GM18508 (cell line): ENCODE results near the gene IGFL3.
"Not testable (repeated sequence)": the region's sequence is repeated elsewhere in the genome, so short reads cannot be mapped to it uniquely, and the experiment has no call there.

ENCODE experiments used
- ATAC-seq: cut with Tn5 transposase; IDR thresholded peaks from one replicate; pipeline ENCODE4 v1.9.1; 2021; ENCODE audit warnings: moderate number of reproducible peaks; ENCODE audit not compliant: insufficient read depth, unreplicated experiment

The IGFL3 gene

GRCh38 chr19:46124638-46125115 lies at the start of gene IGFL3:
IGFL3 (minus strand) TSS chr19:46124688; CDS start chr19:46124649, 39 bp downstream.
- no peak for ATAC-seq

- no peak for ATAC-seq
Measured at GRCh38 chr19:46173886-46174480, 49.5 kb upstream of the IGFL3 start.

- ATAC-seq: no peak
Measured at GRCh38 chr19:46162731-46163130, 38.2 kb upstream of the IGFL3 start.

- not testable (repeated sequence) for ATAC-seq
Measured at GRCh38 chr19:46161642-46162257, 37.3 kb upstream of the IGFL3 start.

GRCh38 chr19:46160233-46160775 lies 35.8 kb upstream of the IGFL3 start:
- ATAC-seq: no peak

GRCh38 chr19:46159418-46160232 lies 35.1 kb upstream of the IGFL3 start:
- no peak for ATAC-seq

- no peak for ATAC-seq
Measured at GRCh38 chr19:46155237-46155636, 30.7 kb upstream of the IGFL3 start.

- no peak for ATAC-seq
Measured at GRCh38 chr19:46150606-46151005, 26.1 kb upstream of the IGFL3 start.

GRCh38 chr19:46147791-46148288 lies 23.4 kb upstream of the IGFL3 start, which contains the start of gene IGFL2:
IGFL2 (plus strand) TSS chr19:46148238; CDS start chr19:46148279, 41 bp downstream.
- ATAC-seq: no peak

GRCh38 chr19:46147166-46147740 lies 22.8 kb upstream of the IGFL3 start:
- no peak for ATAC-seq

GRCh38 chr19:46144756-46145155 lies 20.3 kb upstream of the IGFL3 start:
- ATAC-seq: no peak

GRCh38 chr19:46142294-46142693 lies 17.8 kb upstream of the IGFL3 start:
- ATAC-seq: no peak

GRCh38 chr19:46141421-46141820 lies 16.9 kb upstream of the IGFL3 start:
- ATAC-seq: no peak

- ATAC-seq: no peak
Measured at GRCh38 chr19:46137915-46138473, 13.5 kb upstream of the IGFL3 start.

- ATAC-seq: no peak
Measured at GRCh38 chr19:46134527-46134926, 10.0 kb upstream of the IGFL3 start.

GRCh38 chr19:46133777-46134241 lies 9.3 kb upstream of the IGFL3 start:
- no peak for ATAC-seq

GRCh38 chr19:46133101-46133627 lies 8.7 kb upstream of the IGFL3 start:
- no peak for ATAC-seq

GRCh38 chr19:46132508-46133100 lies 8.1 kb upstream of the IGFL3 start:
- ATAC-seq: no peak

GRCh38 chr19:46131485-46132143 lies 7.1 kb upstream of the IGFL3 start:
- no peak for ATAC-seq
